KMS-11 (cell line): ENCODE results near the gene DLG2.

ENCODE experiments used
- H2AFZ ChIP-seq: fragments of 200-600 bp; sonication (generic); 2 replicates; pipeline ENCODE4 v1.6.1; 2016; ENCODE audit warnings: antibody characterized with exemption, mixed run types, low read depth
- H3K27ac ChIP-seq: fragments of 200-600 bp; sonication (generic); 2 replicates; pipeline ENCODE4 v1.6.1; 2016; ENCODE audit warnings: mild to moderate bottlenecking, mixed run types
- H3K27me3 ChIP-seq: fragments of 200-600 bp; sonication (generic); 2 replicates; pipeline ENCODE4 v1.6.1; 2017; ENCODE audit warnings: mild to moderate bottlenecking, low read depth, mixed run types, moderate library complexity; ENCODE audit not compliant: insufficient read depth
- H3K36me3 ChIP-seq: fragments of 200-600 bp; sonication (generic); 2 replicates; pipeline ENCODE4 v1.6.1; 2017; ENCODE audit warnings: mild to moderate bottlenecking, mixed run types; ENCODE audit not compliant: insufficient read depth
- H3K4me1 ChIP-seq: fragments of 200-600 bp; sonication (generic); 2 replicates; pipeline ENCODE4 v1.6.1; 2016; ENCODE audit warnings: mild to moderate bottlenecking, low read depth, mixed run types; ENCODE audit not compliant: poor library complexity, severe bottlenecking
- H3K4me2 ChIP-seq: fragments of 200-600 bp; sonication (generic); 2 replicates; pipeline ENCODE4 v1.7.0; 2016; ENCODE audit warnings: mild to moderate bottlenecking, mixed run types
- H3K4me3 ChIP-seq: fragments of 200-600 bp; sonication (generic); IDR thresholded peaks from 2 replicates; pipeline ENCODE4 v1.6.1; 2017; ENCODE audit warnings: low read depth, low read length, mixed read lengths; ENCODE audit not compliant: insufficient read depth
- H3K79me2 ChIP-seq: fragments of 200-600 bp; sonication (generic); 2 replicates; pipeline ENCODE4 v1.6.1; 2016; ENCODE audit warnings: low read depth, mixed run types; ENCODE audit not compliant: insufficient read depth
- H3K9ac ChIP-seq: fragments of 200-600 bp; sonication (generic); 2 replicates; pipeline ENCODE4 v1.6.1; 2016; ENCODE audit warnings: mild to moderate bottlenecking, mixed run types
- H4K20me1 ChIP-seq: fragments of 200-600 bp; sonication (generic); 2 replicates; pipeline ENCODE4 v1.6.1; 2016; ENCODE audit warnings: mild to moderate bottlenecking, mixed run types; ENCODE audit not compliant: insufficient read depth
- CTCF ChIP-seq: fragments of 200-600 bp; sonication (generic); conservative IDR thresholded peaks from 2 replicates; pipeline ENCODE4 v1.6.1; 2017; ENCODE audit warnings: low read depth, mild to moderate bottlenecking, antibody characterized with exemption, low read length, moderate library complexity, mixed read lengths

The DLG2 gene

GRCh38 chr11:84419616-84420015, 1207.5 kb downstream of the DLG2 start:
- Histone ChIP-seq H3K9ac (no peak overlapping the region), H2AFZ (no peak overlapping the region), H3K4me2 (no peak overlapping the region), H3K36me3 (no peaks in the 10 kb centered on the region), H3K27ac (no peak overlapping the region), H3K79me2 (no peaks in the 10 kb centered on the region), H3K27me3 (no peaks in the 10 kb centered on the region), H4K20me1 (no peaks in the 10 kb centered on the region), H3K4me3 (no peak overlapping the region), H3K4me1 (no peaks in the 10 kb centered on the region)
- TF ChIP-seq CTCF = no peak

- Histone ChIP-seq H2AFZ (no peak overlapping the region), H3K27me3 (no peaks in the 10 kb centered on the region), H3K4me1 (no peaks in the 10 kb centered on the region), H3K9ac (no peak overlapping the region), H3K4me2 (no peak overlapping the region), H3K79me2 (no peaks in the 10 kb centered on the region), H3K27ac (no peak overlapping the region), H4K20me1 (no peaks in the 10 kb centered on the region), H3K4me3 (no peak overlapping the region), H3K36me3 (no peaks in the 10 kb centered on the region; the same call in 1 of the 2 replicates)
- TF ChIP-seq CTCF = no peak
These were observed 1212.2 kb downstream of the DLG2 start for GRCh38 chr11:84414920-84415319.

- Histone ChIP-seq H3K9ac (no peak overlapping the region), H4K20me1 (no peaks in the 10 kb centered on the region), H3K27ac (no peak overlapping the region), H3K4me3 (no peak overlapping the region), H3K4me2 (no peak overlapping the region), H3K27me3 (no peaks in the 10 kb centered on the region), H3K79me2 (no peaks in the 10 kb centered on the region), H2AFZ (no peak overlapping the region), H3K4me1 (no peaks in the 10 kb centered on the region), H3K36me3 (no peaks in the 10 kb centered on the region; the same call in 1 of the 2 replicates)
- TF ChIP-seq CTCF = no peak
These were observed 1213.6 kb downstream of the DLG2 start for GRCh38 chr11:84413549-84413948.

GRCh38 chr11:84412862-84413261, 1214.3 kb downstream of the DLG2 start:
- H3K4me3 ChIP-seq = no peak overlapping the region
- no peak overlapping the region for H2AFZ ChIP-seq
- H3K36me3 ChIP-seq = no peaks in the 10 kb centered on the region; the same call in 1 of the 2 replicates
- H3K4me1 ChIP-seq = no peaks in the 10 kb centered on the region
- TF ChIP-seq CTCF = no peak
- no peak overlapping the region for H3K9ac ChIP-seq
- no peaks in the 10 kb centered on the region for H3K27me3 ChIP-seq
- no peak overlapping the region for H3K27ac ChIP-seq
- no peaks in the 10 kb centered on the region for H3K79me2 ChIP-seq
- H3K4me2 ChIP-seq = no peak overlapping the region
- no peaks in the 10 kb centered on the region for H4K20me1 ChIP-seq
